Prostate gland (tissue), 2 donors: ENCODE measurements around the gene MED6.

Source experiments
- CTCF ChIP-seq, 4 experiments: fragments of 200-600 bp in 2 of 4; fragments of 450-650 bp in 2 of 4; sonication (generic) in 2 of 4; IDR thresholded peaks; 1 replicate in 3 of 4; 2 replicates in 1 of 4; pipeline ENCODE4 v1.5.1; 2016 to 2019; ENCODE audit warnings: antibody characterized with exemption in 4 of 4, mild to moderate bottlenecking in 2 of 4, moderate library complexity in 2 of 4
- POLR2A ChIP-seq: fragments of 450-650 bp; IDR thresholded peaks from one replicate; pipeline ENCODE4 v1.6.1; 2016; ENCODE audit warnings: antibody characterized with exemption, mild to moderate bottlenecking

GRCh38 chr14:70597731-70598130 lies 2.7 kb downstream of the MED6 start:
- TF ChIP-seq CTCF (IDR thresholded peaks at IDR 0.05) = no peak
- TF ChIP-seq POLR2A = no peak
